HG03457 (cell line): Measurements from ENCODE around the gene SLC50A1.
A peak's percentile ranks its signal among the peaks of the same experiment; 100 is the strongest.

Experiments used
- ATAC-seq: cut with Tn5 transposase; IDR thresholded peaks from one replicate; pipeline ENCODE4 v1.9.1; 2021; ENCODE audit warnings: moderate number of reproducible peaks; ENCODE audit not compliant: unreplicated experiment

Gene SLC50A1, protein sequence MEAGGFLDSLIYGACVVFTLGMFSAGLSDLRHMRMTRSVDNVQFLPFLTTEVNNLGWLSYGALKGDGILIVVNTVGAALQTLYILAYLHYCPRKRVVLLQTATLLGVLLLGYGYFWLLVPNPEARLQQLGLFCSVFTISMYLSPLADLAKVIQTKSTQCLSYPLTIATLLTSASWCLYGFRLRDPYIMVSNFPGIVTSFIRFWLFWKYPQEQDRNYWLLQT

DNA sequence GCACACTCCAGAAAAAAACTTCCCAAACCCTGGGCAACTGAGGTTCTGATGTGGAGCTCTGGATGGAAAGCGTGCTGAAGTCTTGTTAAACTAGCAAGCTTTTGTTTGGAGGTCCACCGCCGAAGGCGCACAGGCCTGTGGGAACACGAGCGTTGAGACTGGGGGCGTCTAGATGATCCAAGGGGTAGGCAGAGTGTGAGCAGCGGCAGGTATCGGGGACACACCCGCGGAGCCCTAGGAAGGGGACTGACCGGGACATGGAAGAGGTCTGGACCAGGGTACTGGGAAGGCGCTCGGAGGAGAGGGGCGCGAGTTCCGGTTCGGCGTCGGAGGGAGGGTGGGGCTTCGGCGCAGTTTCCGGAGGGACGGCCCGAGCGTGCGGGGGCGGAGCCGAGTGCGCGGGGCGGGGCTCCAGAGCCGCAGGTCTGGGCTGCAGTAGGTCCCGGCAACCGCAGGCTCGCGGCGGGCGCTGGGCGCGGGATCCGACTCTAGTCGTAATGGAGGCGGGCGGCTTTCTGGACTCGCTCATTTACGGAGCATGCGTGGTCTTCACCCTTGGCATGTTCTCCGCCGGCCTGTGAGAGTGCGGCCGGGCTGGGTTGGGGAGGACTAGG lies at the start of gene SLC50A1:
SLC50A1 (plus strand) TSS at position 438 of the 614 bp plus-strand sequence; CDS start at position 498, 60 bp downstream.
- peak; percentile 54 for ATAC-seq

- ATAC-seq: no peak
These were observed 49.4 kb upstream of the SLC50A1 start for GRCh38 chr1:155086128-155086741.

GRCh38 chr1:155086856-155087535 lies 48.7 kb upstream of the SLC50A1 start:
- ATAC-seq: no peak

DNA sequence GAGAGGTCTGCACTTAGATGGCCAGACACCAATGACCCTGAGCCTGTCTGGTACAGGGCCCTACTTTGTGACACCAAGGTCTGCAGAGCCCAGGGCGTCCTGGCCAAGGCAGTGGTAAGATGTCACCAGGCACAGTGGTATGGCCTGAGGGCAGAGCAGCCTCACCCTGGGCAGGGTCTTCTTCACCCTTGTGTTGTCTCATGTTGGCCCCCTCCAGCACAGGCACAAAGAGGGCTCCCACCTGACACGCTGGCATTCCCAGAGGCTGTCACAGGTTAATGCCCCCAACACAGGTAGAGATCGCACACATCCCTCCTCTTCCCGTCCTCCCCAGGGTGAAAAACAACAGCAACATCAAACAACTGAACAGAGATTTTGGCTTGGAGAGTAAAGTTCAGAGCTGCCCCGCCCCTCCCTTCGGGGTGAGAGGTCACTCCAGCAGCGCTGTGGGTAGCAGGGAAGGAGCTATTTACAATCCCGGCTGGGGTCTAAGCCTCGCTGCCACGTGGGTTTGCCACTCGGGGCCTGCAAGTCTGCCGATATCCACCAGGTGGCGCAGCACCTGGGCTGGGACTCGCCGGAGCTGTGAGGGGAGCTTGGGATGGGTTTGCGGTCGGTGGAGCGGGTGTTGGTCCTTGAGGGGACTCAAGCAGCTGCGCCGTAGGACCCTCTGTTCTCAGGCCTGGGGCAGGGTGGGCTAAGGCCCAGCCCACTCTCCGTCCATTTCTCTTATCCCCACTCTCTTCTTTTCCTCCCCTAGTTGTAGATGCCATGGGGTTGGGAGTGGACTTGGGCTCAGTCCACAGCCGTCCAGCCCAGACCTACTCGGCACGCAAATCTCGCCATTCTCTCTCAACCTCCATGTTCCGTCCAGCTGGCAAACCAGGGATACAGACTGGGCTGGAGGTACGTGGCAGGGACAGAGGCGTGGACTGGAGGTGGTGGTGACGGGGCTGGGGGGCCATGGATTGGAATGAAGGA lies 44.3 kb upstream of the SLC50A1 start:
- ATAC-seq: no peak

DNA sequence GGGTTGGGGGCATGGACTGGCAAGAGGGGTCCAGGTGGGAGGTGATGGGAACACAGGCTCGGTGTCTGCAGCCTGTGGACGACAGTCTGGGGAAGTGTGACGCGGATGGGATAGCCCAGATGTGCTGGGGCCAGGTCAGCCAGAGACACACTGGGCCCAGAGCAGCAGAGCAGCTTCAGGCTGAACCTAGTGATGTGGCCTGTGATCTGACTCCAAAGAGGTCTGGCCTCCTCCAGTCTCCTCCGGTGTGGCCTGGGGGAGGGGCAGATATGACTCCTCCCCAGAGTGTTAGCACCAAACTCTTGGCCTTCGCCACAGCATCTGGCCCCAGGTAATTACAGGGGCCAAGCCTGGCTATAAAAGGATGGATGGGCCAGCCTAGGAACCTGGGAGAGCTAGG lies 43.5 kb upstream of the SLC50A1 start:
- no peak for ATAC-seq

DNA sequence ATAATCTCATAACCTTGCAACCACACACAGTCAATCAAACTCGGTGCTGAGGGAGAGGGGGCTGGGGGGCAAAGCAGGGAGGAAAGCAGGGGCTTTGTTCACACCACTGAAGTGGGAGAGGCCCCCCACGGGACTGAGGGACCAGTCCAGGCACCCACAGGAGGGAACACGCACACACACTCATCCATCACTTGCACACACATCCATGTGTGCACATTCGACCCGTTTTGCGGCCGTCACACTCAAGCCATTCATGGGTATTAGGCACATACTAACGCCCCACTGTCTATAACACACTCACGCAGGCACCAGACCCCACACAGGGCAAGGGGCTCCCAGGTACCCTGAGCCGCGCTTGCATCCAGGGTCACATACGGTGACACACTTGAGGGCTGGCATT lies 43.0 kb upstream of the SLC50A1 start:
- no peak for ATAC-seq

DNA sequence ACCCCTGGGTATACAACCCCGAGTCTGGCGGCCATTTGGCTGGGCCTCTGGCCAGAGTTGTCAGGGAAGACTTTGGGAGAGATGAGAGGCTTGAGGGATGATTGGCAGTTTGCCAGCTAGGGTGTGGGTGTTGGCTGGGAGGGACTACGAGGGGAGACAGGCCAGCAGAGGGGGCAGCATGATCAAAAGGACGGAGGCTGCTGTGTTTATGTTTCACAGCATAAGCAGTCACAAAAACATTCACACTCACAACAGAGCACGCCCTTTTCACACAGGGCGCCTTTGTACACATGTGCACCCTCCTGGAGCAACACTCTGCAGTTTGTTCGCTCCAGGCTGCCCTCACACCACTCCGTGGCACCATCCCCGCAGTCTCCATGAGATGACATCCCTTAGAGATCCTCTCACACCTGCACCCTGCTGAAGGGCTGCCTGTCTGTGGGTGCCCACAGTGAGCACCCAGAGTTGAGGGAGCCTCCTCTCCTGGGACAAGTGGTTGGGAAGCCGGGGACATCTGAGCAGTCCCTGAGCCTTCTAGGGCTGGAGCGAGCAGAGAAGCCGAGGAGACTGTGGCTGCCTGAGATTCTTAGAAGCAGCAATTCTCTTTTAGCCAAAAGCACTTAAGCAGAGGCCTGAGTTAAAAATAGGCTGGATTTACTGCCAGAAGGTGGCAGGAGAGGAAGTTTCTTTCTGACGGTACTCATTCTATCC lies 41.6 kb upstream of the SLC50A1 start:
- no peak for ATAC-seq

GRCh38 chr1:155094622-155094948 lies 41.1 kb upstream of the SLC50A1 start:
- ATAC-seq: no peak

- ATAC-seq: no peak
These were observed 36.3 kb upstream of the SLC50A1 start for GRCh38 chr1:155099331-155099730.

- no peak for ATAC-seq
These were observed 32.3 kb upstream of the SLC50A1 start for GRCh38 chr1:155103325-155103724.

DNA sequence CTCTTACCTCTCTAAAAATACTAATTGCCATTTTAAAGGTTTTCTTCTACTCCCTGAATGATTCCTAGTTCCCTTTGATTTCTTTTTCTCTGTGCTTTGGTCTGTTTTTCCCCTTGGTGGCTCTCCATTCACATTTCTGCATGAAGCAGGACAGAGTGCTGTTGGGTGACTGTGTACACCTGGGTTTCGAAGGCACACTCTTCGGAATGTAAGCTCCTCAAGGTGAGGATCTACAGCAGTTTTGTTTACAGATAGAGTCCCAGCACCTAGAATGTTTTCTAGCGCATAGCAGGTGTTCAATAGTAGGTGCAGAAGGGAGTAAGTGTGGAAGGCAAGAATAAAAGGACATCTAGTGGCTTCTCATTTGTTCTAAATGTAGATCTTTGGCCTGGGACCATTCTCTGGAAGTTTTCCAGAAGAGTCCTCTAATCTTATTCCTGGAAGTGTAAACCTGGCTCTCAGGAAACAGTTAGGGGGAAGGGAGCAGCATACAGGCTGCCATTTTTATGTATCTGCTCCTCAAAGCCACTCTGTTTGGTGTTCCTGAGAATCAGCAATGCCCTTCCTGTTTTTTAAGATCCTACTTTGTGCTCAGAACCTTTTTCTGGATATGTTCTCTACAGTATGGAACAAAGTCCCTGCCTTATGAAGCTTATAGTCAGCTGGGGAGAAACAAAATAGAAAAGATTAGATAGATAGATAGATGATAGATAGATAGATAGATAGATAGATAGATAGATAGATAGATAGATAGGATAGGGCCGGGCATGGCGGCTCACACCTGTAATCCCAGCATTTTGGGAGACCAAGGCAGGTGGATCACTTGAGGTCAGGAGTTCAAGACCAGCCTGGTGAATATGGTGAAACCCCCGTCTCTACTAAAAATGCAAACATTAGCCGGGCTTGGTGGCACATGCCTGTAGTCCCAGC lies 30.8 kb upstream of the SLC50A1 start:
- no peak for ATAC-seq

DNA sequence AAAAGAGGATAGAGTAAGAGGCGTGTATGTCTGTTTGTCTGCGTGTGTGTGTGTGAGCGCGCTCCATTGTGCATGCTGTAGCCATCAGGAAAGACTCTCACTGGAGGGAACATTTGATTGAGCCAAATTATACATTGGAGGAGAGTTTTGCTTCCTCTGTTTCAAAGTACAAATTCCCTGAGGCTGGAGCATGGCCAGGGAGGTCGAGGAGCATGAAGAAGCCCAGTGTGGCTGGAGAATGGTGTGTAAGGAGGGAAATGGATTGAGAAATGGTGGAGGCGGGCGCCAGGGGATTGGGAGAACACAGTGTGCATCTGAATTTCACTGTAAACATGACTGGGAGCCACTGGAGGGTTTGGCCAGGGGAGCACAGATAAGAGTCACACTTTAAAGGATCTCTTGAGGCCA lies 30.0 kb upstream of the SLC50A1 start:
- no peak for ATAC-seq

DNA sequence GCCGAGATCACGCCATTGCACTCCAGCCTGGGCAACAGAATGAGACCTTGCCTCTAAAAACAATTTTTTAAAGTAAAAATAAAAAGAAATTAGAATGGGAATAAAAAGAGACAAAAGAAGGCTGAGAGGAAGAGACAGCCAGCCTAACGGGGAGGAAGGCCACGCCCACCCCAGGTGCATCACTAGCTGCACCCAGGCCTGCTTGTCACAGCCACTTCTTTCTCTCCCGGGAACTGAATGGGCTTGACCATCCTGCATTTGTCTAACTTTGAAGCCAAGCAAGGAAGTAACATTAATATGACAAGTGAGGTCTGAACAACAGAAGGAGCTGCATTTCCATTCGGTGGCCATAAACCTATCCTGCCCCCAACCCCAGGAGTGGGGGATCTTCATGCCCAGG lies 28.8 kb upstream of the SLC50A1 start:
- ATAC-seq: no peak

DNA sequence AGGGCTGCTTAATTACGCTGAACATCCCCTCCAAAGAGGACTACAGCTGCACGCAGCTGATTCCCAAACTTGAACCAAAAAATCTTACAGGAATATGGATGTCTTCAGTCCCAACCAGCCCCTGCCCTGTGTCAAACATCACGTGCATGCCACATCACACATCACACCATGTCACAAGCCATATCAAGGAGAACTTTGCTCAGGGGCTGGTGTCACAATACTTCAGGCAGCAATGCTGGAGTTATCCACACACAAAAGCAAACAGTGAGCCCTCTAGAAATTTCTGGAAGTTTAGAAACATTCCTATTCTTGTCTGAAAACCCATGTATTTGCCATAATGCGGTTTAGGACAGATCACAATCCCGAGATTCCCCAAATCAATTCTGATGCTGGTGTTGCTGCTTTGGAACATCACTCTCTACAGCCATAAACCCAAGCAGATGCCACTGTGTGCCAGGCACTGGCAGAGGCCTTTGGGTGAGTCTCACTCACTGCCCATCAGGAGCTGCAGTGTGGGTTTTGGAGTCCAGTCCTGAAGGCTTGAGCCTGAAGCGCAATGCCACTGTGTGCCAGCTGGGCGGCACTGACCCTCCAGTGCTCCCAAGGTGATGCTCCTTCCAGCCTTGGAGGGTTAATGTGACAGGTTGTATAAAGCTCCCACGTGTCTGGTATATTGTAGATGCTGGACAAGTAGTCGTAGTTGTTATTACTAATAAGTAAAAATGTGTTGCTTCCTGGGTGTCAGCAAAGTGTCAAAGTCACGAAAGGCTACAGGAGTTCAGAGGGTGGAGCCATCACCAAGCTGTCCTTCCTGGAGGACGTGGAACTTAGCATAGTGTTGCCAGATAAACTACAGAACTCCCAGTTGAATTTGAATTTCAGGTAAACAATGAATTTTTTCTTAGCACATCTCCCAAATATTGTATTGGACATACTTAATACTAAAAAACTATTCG lies 28.1 kb upstream of the SLC50A1 start:
- ATAC-seq: no peak

DNA sequence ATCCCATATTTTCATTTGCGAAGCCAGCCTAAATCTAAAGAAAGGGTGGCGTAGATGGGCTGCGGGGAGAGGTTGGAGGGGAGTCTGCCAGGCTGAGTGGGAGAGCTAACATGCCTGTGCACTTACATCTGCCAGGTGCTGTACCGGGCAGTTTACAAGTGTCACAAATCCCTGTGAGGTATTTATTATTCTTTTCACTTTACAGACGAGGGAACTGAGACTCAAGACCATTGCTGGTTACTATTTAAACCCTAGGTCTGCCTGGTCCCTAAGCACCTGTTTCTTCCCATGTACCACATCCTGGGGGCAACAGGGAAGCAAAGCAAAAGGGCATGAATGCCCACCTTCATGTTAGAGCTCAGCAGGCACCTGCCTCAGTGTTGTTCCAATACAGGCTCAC lies 27.4 kb upstream of the SLC50A1 start:
- no peak for ATAC-seq

- ATAC-seq: no peak
These were observed 25.3 kb upstream of the SLC50A1 start for GRCh38 chr1:155110381-155110780.

- no peak for ATAC-seq
These were observed 24.8 kb upstream of the SLC50A1 start for GRCh38 chr1:155110826-155111225.

GRCh38 chr1:155113450-155113980 lies 22.1 kb upstream of the SLC50A1 start:
- ATAC-seq: no peak
